H1 (cell line): ENCODE results near the gene LRRC27. TPM values are rescaled to one million over a fixed set of nuclear protein-coding genes. Genes with fewer than 3 reads are reported as not detected.

ENCODE experiments used
- ATF2 ChIP-seq: IDR thresholded peaks from 2 replicates; pipeline ENCODE4 v1.6.1; 2012; ENCODE audit warnings: low read length, inconsistent platforms
- CHD2 ChIP-seq: IDR thresholded peaks from 2 replicates; pipeline ENCODE4 v1.6.1; 2012; ENCODE audit warnings: low read length, improper control_type of control experiment
- CHD7 ChIP-seq: fragments of 300-600 bp; sonication (generic); IDR thresholded peaks from 2 replicates; pipeline ENCODE4 v1.7.1; 2012; ENCODE audit warnings: low read length, moderate library complexity, mild to moderate bottlenecking, inconsistent platforms; ENCODE audit not compliant: insufficient replicate concordance
- HDAC2 ChIP-seq, 2 experiments: fragments of 300-600 bp in 1 of 2; sonication (generic) in 1 of 2; IDR thresholded peaks; 2 replicates each; pipeline ENCODE4 v1.6.1; 2011 to 2012; ENCODE audit warnings: low read depth in 2 of 2, low read length in 2 of 2, mild to moderate bottlenecking in 2 of 2, moderate library complexity in 2 of 2, borderline replicate concordance in 1 of 2, inconsistent platforms in 1 of 2
- JUND ChIP-seq: IDR thresholded peaks from 2 replicates; pipeline ENCODE4 v1.6.1; 2011; ENCODE audit warnings: mild to moderate bottlenecking, improper control_type of control experiment, low read length
- POLR2A ChIP-seq, 2 experiments: IDR thresholded peaks; 1 replicate in 1 of 2; 2 replicates in 1 of 2; pipeline ENCODE4 v1.6.1; 2011; ENCODE audit warnings: low read depth in 2 of 2, low read length in 2 of 2, mild to moderate bottlenecking in 2 of 2; ENCODE audit errors: control extremely low read depth in 1 of 2
- RXRA ChIP-seq: IDR thresholded peaks from 2 replicates; pipeline ENCODE4 v1.6.1; 2011; ENCODE audit warnings: low read depth, mild to moderate bottlenecking, low read length, moderate library complexity; ENCODE audit not compliant: insufficient read depth
- SIN3A ChIP-seq, 2 experiments: IDR thresholded peaks in 1 of 2; conservative IDR thresholded peaks in 1 of 2; 2 replicates each; pipeline ENCODE4 v1.6.1; 2011 to 2012; ENCODE audit warnings: low read length in 2 of 2, improper control_type of control experiment in 1 of 2, low read depth in 1 of 2, mild to moderate bottlenecking in 1 of 2
- SP2 ChIP-seq: IDR thresholded peaks from 2 replicates; pipeline ENCODE4 v1.6.1; 2012; ENCODE audit warnings: mild to moderate bottlenecking, low read length, inconsistent platforms
- TCF12 ChIP-seq: IDR thresholded peaks from 2 replicates; pipeline ENCODE4 v1.6.1; 2011; ENCODE audit warnings: low read depth, mild to moderate bottlenecking, low read length
- polyA plus RNA-seq, 7 experiments: library from polyadenylated mRNA; depleted of rRNA in 3 of 7; stranded (reverse) in 5 of 7; unstranded in 2 of 7; fragments of >200 nt in 5 of 7; fragments of 200-250 nt in 2 of 7; gene quantifications; 1 replicate in 5 of 7; 2 replicates in 1 of 7; 4 replicates in 1 of 7; pipeline versions ENCODE4 v1.2.1 to v1.2.3, GENCODE V29; 2011 to 2013; ENCODE audit warnings: missing spikeins in 2 of 7, mixed read lengths in 2 of 7
- total RNA-seq: library from RNA; stranded (reverse); fragmentation: NEBNext Ultra II Directional; extraction: Animal tissue kit (Norgen Biotek cat#: 25700); gene quantifications from 2 replicates; pipeline ENCODE4 v1.2.1, GENCODE V29; 2021

Gene LRRC27
- total and polyA plus RNA-seq, 2 of the 8 experiments (the other 6 are each of a cell fraction or from before 2014, with no cell fraction given): 1.2 to 3.8 TPM

GRCh38 chr10:132328106-132328505 lies 3.9 kb upstream of the LRRC27 start (continued):
- TF ChIP-seq CHD7 (no peak), ATF2 (no peak), POLR2A (IDR thresholded peaks at IDR 0.05; ENCODE audit: control extremely low read depth in 1 of 2, low read depth in 2 of 2, low read length in 2 of 2) (no peak), CHD2 (no peak), JUND (no peak), RXRA (no peak), TCF12 (no peak), SIN3A (conservative IDR thresholded peaks at IDR 0.05 in 1 of 2, IDR thresholded peaks at IDR 0.05 in 1 of 2; ENCODE audit: low read depth in 1 of 2, low read length in 2 of 2) (no peak), HDAC2 (IDR thresholded peaks at IDR 0.05; ENCODE audit: borderline replicate concordance in 1 of 2, low read depth in 2 of 2, low read length in 2 of 2) (no peak), SP2 (no peak)
